DOHH2 (cell line): Measurements from ENCODE around the gene MAGT1.

Experiments
- H3F3A ChIP-seq: fragments of 200-600 bp; sonication (generic), shearing (Covaris generic); 2 replicates; pipeline ENCODE4 v1.6.0; 2016; ENCODE audit warnings: antibody characterized with exemption, mild to moderate bottlenecking; ENCODE audit not compliant: control insufficient read depth, insufficient read depth
- H3K27ac ChIP-seq: fragments of 200-600 bp; sonication (generic); 2 replicates; pipeline ENCODE4 v1.5.1; 2014; ENCODE audit warnings: low read depth, mild to moderate bottlenecking, low read length, moderate library complexity
- H3K27me3 ChIP-seq: fragments of 200-600 bp; sonication (generic); 2 replicates; pipeline ENCODE4 v1.6.1; 2014; ENCODE audit warnings: mild to moderate bottlenecking, low read length, mixed read lengths; ENCODE audit not compliant: control insufficient read depth
- H3K36me3 ChIP-seq: fragments of 200-600 bp; sonication (generic); 2 replicates; pipeline ENCODE4 v1.6.1; 2014; ENCODE audit warnings: mild to moderate bottlenecking, low read length, moderate library complexity, mixed read lengths; ENCODE audit not compliant: control insufficient read depth
- H3K4me1 ChIP-seq: fragments of 200-600 bp; sonication (generic); 2 replicates; pipeline ENCODE4 v1.6.1; 2014; ENCODE audit warnings: mild to moderate bottlenecking, low read length, mixed read lengths; ENCODE audit not compliant: control insufficient read depth
- H3K4me2 ChIP-seq: fragments of 200-600 bp; sonication (generic); 2 replicates; pipeline ENCODE4 v1.6.0; 2014; ENCODE audit warnings: mild to moderate bottlenecking, low read length, moderate library complexity
- H3K4me3 ChIP-seq: fragments of 200-600 bp; sonication (generic); 2 replicates; pipeline ENCODE4 v1.5.1; 2014; ENCODE audit warnings: mild to moderate bottlenecking, low read length, mixed read lengths
- H3K79me2 ChIP-seq: fragments of 200-600 bp; sonication (generic); 2 replicates; pipeline ENCODE4 v1.6.1; 2014; ENCODE audit warnings: mild to moderate bottlenecking, low read length, mixed read lengths; ENCODE audit not compliant: control insufficient read depth
- H3K9me2 ChIP-seq: fragments of 200-600 bp; sonication (generic); replicated peaks from 2 replicates; pipeline ENCODE4 v1.6.1; 2014; ENCODE audit warnings: mild to moderate bottlenecking, low read length, mixed read lengths; ENCODE audit not compliant: control insufficient read depth
- H3K9me3 ChIP-seq: fragments of 200-600 bp; sonication (generic); 2 replicates; pipeline ENCODE4 v1.6.1; 2014; ENCODE audit warnings: antibody characterized with exemption, low read length, mixed read lengths; ENCODE audit not compliant: control insufficient read depth, insufficient read depth
- H4K20me1 ChIP-seq: fragments of 200-600 bp; sonication (generic); 2 replicates; pipeline ENCODE4 v1.6.0; 2014; ENCODE audit warnings: low read depth, mild to moderate bottlenecking, antibody characterized with exemption, low read length, moderate library complexity; ENCODE audit not compliant: control insufficient read depth, insufficient read depth
- CTCF ChIP-seq: fragments of 200-600 bp; sonication (generic); IDR thresholded peaks from one replicate; pipeline ENCODE4 v1.5.1; 2014; ENCODE audit warnings: antibody characterized with exemption, mild to moderate bottlenecking, low read depth, low read length; ENCODE audit not compliant: poor library complexity, severe bottlenecking
- EZH2phosphoT487 ChIP-seq: fragments of 200-600 bp; sonication (generic); IDR thresholded peaks from 2 replicates; pipeline ENCODE4 v1.6.1; 2017; ENCODE audit warnings: borderline replicate concordance, mild to moderate bottlenecking, antibody characterized with exemption, low read length, moderate library complexity, mixed read lengths

MAGT1 gene

DNA sequence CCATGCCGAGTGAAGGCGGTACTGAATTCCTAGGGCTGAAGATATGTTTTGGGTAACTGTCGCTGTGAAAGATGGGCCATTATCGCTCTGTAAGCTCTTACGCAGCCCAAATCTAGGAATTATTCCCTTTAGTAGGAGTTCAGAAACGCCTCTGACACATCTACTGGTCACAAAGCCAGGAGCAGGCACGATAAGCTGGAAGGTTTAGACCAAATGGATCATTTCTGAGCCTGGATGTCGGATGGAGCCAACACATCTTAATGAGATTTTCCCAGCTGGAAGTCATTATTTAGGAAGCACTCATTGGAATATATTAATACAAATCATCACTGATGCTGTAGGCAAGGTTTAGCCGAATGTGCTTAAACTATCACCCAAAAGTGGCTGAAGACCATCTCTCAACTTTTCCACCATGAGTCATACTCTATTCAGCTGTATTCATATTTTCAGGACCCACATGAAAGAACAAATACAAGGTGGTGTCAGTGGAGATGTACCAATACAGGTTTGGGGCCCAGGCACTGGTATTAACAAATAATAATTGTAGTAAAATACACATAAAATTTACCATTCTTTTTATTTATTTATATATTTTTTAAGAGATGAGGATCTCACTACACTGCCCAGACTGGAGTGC lies 75.0 kb downstream of the MAGT1 start:
- Histone ChIP-seq H3K4me2 (no peak overlapping the region), H3K4me1 (no peaks in the 10 kb centered on the region), H3K36me3 (no peaks in the 10 kb centered on the region), H3F3A (no peaks in the 10 kb centered on the region), H3K27ac (no peak overlapping the region), H4K20me1 (no peaks in the 10 kb centered on the region), H3K27me3 (no peaks in the 10 kb centered on the region), H3K9me3 (no peaks in the 10 kb centered on the region), H3K4me3 (no peak overlapping the region), H3K9me2 (no peaks in the 10 kb centered on the region), H3K79me2 (no peaks in the 10 kb centered on the region)
- no peak for TF ChIP-seq CTCF
- TF ChIP-seq EZH2phosphoT487: no peak

- Histone ChIP-seq H3K36me3 (no peaks in the 10 kb centered on the region), H3K4me1 (peaks cover 3% of the 10 kb centered on the region; the same call in 1 of the 2 replicates), H3K27ac (no peak overlapping the region), H4K20me1 (no peaks in the 10 kb centered on the region), H3K9me3 (no peaks in the 10 kb centered on the region), H3F3A (no peaks in the 10 kb centered on the region), H3K27me3 (no peaks in the 10 kb centered on the region), H3K4me3 (no peak overlapping the region), H3K4me2 (no peak overlapping the region), H3K9me2 (no peaks in the 10 kb centered on the region), H3K79me2 (no peaks in the 10 kb centered on the region)
- no peak for TF ChIP-seq EZH2phosphoT487
- no peak for TF ChIP-seq CTCF
These were observed 81.0 kb downstream of the MAGT1 start for GRCh38 chrX:77814210-77814609.

DNA sequence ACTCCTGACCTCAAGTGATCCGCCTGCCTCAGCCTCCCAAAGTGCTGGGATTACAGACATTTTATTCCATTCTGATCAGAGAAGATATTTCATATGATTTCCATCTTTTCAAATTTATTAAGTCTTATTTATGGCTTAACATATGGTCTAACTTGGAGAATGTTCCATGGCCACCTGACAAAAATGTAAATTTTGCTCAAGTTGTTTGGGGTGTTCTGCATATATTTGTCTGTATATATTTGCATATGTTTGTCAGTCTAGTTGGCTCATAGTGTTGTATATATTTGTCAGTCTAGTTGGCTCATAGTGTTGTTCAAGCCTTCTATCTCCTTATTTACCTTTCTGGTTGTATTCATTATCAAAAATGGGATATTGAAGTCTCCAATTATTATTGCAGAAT lies 93.0 kb downstream of the MAGT1 start:
- Histone ChIP-seq H3K4me3 (no peak overlapping the region), H3F3A (no peaks in the 10 kb centered on the region), H3K4me2 (no peak overlapping the region), H3K4me1 (no peaks in the 10 kb centered on the region), H3K9me2 (no peaks in the 10 kb centered on the region), H4K20me1 (no peaks in the 10 kb centered on the region), H3K9me3 (no peaks in the 10 kb centered on the region), H3K27ac (no peak overlapping the region), H3K27me3 (no peaks in the 10 kb centered on the region), H3K79me2 (no peaks in the 10 kb centered on the region), H3K36me3 (no peaks in the 10 kb centered on the region)
- TF ChIP-seq CTCF (no peak), EZH2phosphoT487 (no peak)

- no peaks in the 10 kb centered on the region for H4K20me1 ChIP-seq
- H3K9me3 ChIP-seq: no peaks in the 10 kb centered on the region
- H3K79me2 ChIP-seq: no peaks in the 10 kb centered on the region
- no peak overlapping the region for H3K27ac ChIP-seq
- H3K27me3 ChIP-seq: no peaks in the 10 kb centered on the region
- no peaks in the 10 kb centered on the region for H3K4me1 ChIP-seq
- TF ChIP-seq EZH2phosphoT487 (no peak), CTCF (no peak)
- H3K4me2 ChIP-seq: no peak overlapping the region
- H3F3A ChIP-seq: no peaks in the 10 kb centered on the region
- H3K9me2 ChIP-seq: no peaks in the 10 kb centered on the region
- H3K36me3 ChIP-seq: no peaks in the 10 kb centered on the region
- no peak overlapping the region for H3K4me3 ChIP-seq
These were observed 100.1 kb downstream of the MAGT1 start for GRCh38 chrX:77795124-77795523.
